ENCODE results near the gene KCTD15. TPM values are rescaled to one million over a fixed set of nuclear protein-coding genes. Genes with fewer than 3 reads are reported as not detected.

Gene KCTD15
- total and polyA plus RNA-seq, 10 of the 15 experiments (the other 5 are each of a cell fraction or from before 2014, with no cell fraction given), result not detected

GRCh38 chr19:33774751-33775150 is 21.9 kb upstream of the KCTD15 start:
- ChIA-PET SMC1A (ENCODE audit: uncharacterized antibody, unreplicated experiment) (no interaction called here), POLR2A (no interaction called here), CTCF (interaction anchor here (0.7 kb wide), 1 partner anchor 85 kb away, joined by 3 read pairs; no protein-coding TSS in a partner anchor), RAD21 (ENCODE audit: unreplicated experiment) (no interaction called here)
- BruUV-seq (replicated peaks), result no TSS peak
- Histone ChIP-seq H2AFZ (ENCODE audit: control insufficient read depth, low read depth, low read length) (no peak overlapping the region), H3K4me3 (no peak overlapping the region), H3K79me2 (ENCODE audit: control insufficient read depth, insufficient read depth, low read length) (no peaks in the 10 kb centered on the region), H3K9me3 (replicated peaks; ENCODE audit: control insufficient read depth, insufficient read depth, low read length) (no peaks in the 10 kb centered on the region), H3K36me3 (ENCODE audit: control insufficient read depth in 2 of 2, insufficient read depth in 2 of 2, low read length in 1 of 2) (no peaks in the 10 kb centered on the region), H4K20me1 (ENCODE audit: control insufficient read depth, insufficient read depth) (0 out of 2 replicates have a peak, but pooled peaks cover 3% of the 10 kb centered on the region), H3K27me3 (replicated peaks in 1 of 2; ENCODE audit: control insufficient read depth in 2 of 2, insufficient read depth in 2 of 2, low read length in 1 of 2) (peaks cover 0 to 3% of the 10 kb centered on the region in 2 experiments; a peak in 2 of 4 replicates), H3K4me1 (ENCODE audit: control insufficient read depth, insufficient read depth, low read length) (no peaks in the 10 kb centered on the region), H3K27ac (ENCODE audit: control insufficient read depth, insufficient read depth) (no peak overlapping the region), H3K9ac (ENCODE audit: control insufficient read depth, insufficient read depth, low read length) (no peak overlapping the region), H3K4me2 (ENCODE audit: control insufficient read depth, insufficient read depth) (no peak overlapping the region)
- intact Hi-C loops (cut with micrococcal nuclease; ENCODE audit: unreplicated experiment) (loop anchor here (5.0 kb wide), 2 partner anchors 223 to 537 kb away; no protein-coding TSS in a partner anchor), in situ Hi-C loops (cut with MboI) (loop anchor here (5.0 to 25.0 kb wide), 3 partner anchors 352 to 938 kb away; partner anchors contain the start of gene SLC7A10)
- TF ChIP-seq PML (IDR thresholded peaks at IDR 0.05; ENCODE audit: low read length), result no peak
- no peak for TF ChIP-seq STAT3 (IDR thresholded peaks at IDR 0.05; ENCODE audit: low read depth, low read length)
- no peak for TF ChIP-seq YBX1 (IDR thresholded peaks at IDR 0.05)
- FAIRE-seq, result no peak
- ATAC-seq, result no peak
- 11% methylated on average over 6 of the region's 6 CpGs for WGBS (ENCODE audit: insufficient coverage, insufficient replicate concordance, low lambda C conversion rate, missing lambda C conversion rate)
- DNase-seq (ENCODE audit: low read depth, low spot score), result no peak

GRCh38 chr19:33775731-33776487 is 20.8 kb upstream of the KCTD15 start:
- Histone ChIP-seq H3K27ac (ENCODE audit: control insufficient read depth, insufficient read depth) (no peak overlapping the region), H2AFZ (ENCODE audit: control insufficient read depth, low read depth, low read length) (no peak overlapping the region), H3K4me3 (no peak overlapping the region), H3K79me2 (ENCODE audit: control insufficient read depth, insufficient read depth, low read length) (no peaks in the 10 kb centered on the region), H3K27me3 (replicated peaks in 1 of 2; ENCODE audit: control insufficient read depth in 2 of 2, insufficient read depth in 2 of 2, low read length in 1 of 2) (peaks cover 0 to 3% of the 10 kb centered on the region in 2 experiments; a peak in 2 of 4 replicates), H4K20me1 (ENCODE audit: control insufficient read depth, insufficient read depth) (no peaks in the 10 kb centered on the region), H3K36me3 (ENCODE audit: control insufficient read depth in 2 of 2, insufficient read depth in 2 of 2, low read length in 1 of 2) (no peaks in the 10 kb centered on the region), H3K4me1 (ENCODE audit: control insufficient read depth, insufficient read depth, low read length) (no peaks in the 10 kb centered on the region), H3K4me2 (ENCODE audit: control insufficient read depth, insufficient read depth) (no peak overlapping the region), H3K9ac (ENCODE audit: control insufficient read depth, insufficient read depth, low read length) (no peak overlapping the region), H3K9me3 (replicated peaks; ENCODE audit: control insufficient read depth, insufficient read depth, low read length) (no peaks in the 10 kb centered on the region)
- ChIA-PET RAD21 (ENCODE audit: unreplicated experiment) (no interaction called here), SMC1A (ENCODE audit: uncharacterized antibody, unreplicated experiment) (no interaction called here), CTCF (interaction anchor here (1.6 kb wide), 1 partner anchor 29 kb away, joined by 6 read pairs; no protein-coding TSS in a partner anchor), POLR2A (no interaction called here)
- BruUV-seq (replicated peaks), result no TSS peak
- DNase-seq (ENCODE audit: low read depth, low spot score) (no peak), ATAC-seq (no peak), FAIRE-seq (no peak)
- 25% methylated on average over 8 of the region's 9 CpGs for WGBS (ENCODE audit: insufficient coverage, insufficient replicate concordance, low lambda C conversion rate, missing lambda C conversion rate)
- in situ Hi-C loops (cut with MboI), result loop anchor here (25.0 kb wide), 1 partner anchor 936 kb away; no protein-coding TSS in a partner anchor
- intact Hi-C loops (cut with micrococcal nuclease; ENCODE audit: unreplicated experiment), result loop anchor here (5.0 kb wide), 1 partner anchor 221 kb away; no protein-coding TSS in a partner anchor
- TF ChIP-seq CUX1 (IDR thresholded peaks at IDR 0.05; ENCODE audit: insufficient replicate concordance, low read depth, low read length) (no peak), IRF4 (IDR thresholded peaks at IDR 0.05; ENCODE audit: low read depth, low read length) (no peak), NR2C1 (IDR thresholded peaks at IDR 0.05) (no peak), NRF1 (conservative IDR thresholded peaks at IDR 0.05; ENCODE audit: low read depth, low read length) (no peak), CHD1 (IDR thresholded peaks at IDR 0.05; ENCODE audit: low read depth, low read length) (no peak), ZZZ3 (IDR thresholded peaks at IDR 0.05; ENCODE audit: control insufficient read depth, insufficient read length, low read depth) (no peak), EZH2 (IDR thresholded peaks at IDR 0.05; ENCODE audit: borderline replicate concordance, control insufficient read depth, low read depth, low read length) (no peak), SP1 (IDR thresholded peaks at IDR 0.05; ENCODE audit: low read depth, low read length) (no peak), TCF7 (IDR thresholded peaks at IDR 0.05; ENCODE audit: borderline replicate concordance) (no peak), LARP7 (IDR thresholded peaks at IDR 0.05) (no peak)

Data from GM12878 (cell line).